Esophagus muscularis mucosa (tissue), 4 donors: ENCODE measurements around the gene ACTA1. TPM values are rescaled to one million over a fixed set of nuclear protein-coding genes. Genes with fewer than 3 reads are reported as not detected.

Experiments
- DNase-seq: peaks from one replicate; pipeline ENCODE4 v3.0.0-alpha.2; 2017; ENCODE audit errors: extremely low spot score
- H3K27ac ChIP-seq, 4 donors: fragments of 200-600 bp; sonication (generic); replicated peaks in 1 of 4; 1 replicate in 3 of 4; 2 replicates in 1 of 4; pipeline ENCODE4 v1.5.1; 2016 to 2019; ENCODE audit warnings: mild to moderate bottlenecking in 1 of 4
- H3K27me3 ChIP-seq, 4 donors: fragments of 200-600 bp; sonication (generic); one replicate each; pipeline versions ENCODE4 v1.5.1 to v1.6.0; 2016 to 2019
- H3K36me3 ChIP-seq, 4 donors: fragments of 200-600 bp; sonication (generic); one replicate each; pipeline ENCODE4 v1.5.1; 2016 to 2019
- H3K4me1 ChIP-seq, 4 donors: fragments of 200-600 bp; sonication (generic); one replicate each; pipeline ENCODE4 v1.5.1; 2016 to 2019
- H3K4me3 ChIP-seq, 4 donors: fragments of 200-600 bp; sonication (generic); 1 replicate in 2 of 4; 2 replicates in 2 of 4; pipeline ENCODE4 v1.5.1; 2016 to 2019; ENCODE audit warnings: mild to moderate bottlenecking in 4 of 4, moderate library complexity in 1 of 4
- H3K9me3 ChIP-seq, 4 donors: fragments of 200-600 bp; sonication (generic); 1 replicate in 3 of 4; 2 replicates in 1 of 4; pipeline ENCODE4 v1.5.1; 2016 to 2019
- EP300 ChIP-seq: sonication (generic); formaldehyde crosslinking; IDR thresholded peaks from one replicate; pipeline ENCODE4 v1.6.1; 2017; ENCODE audit warnings: antibody characterized with exemption
- POLR2A ChIP-seq: fragments of 450-650 bp; IDR thresholded peaks from one replicate; pipeline ENCODE4 v1.6.1; 2017; ENCODE audit warnings: antibody characterized with exemption, moderate library complexity, mild to moderate bottlenecking, low read depth
- POLR2AphosphoS5 ChIP-seq, 2 donors: sonication (generic); formaldehyde crosslinking; IDR thresholded peaks; one replicate each; pipeline ENCODE4 v1.6.1; 2017; ENCODE audit warnings: antibody characterized with exemption in 2 of 2
- WGBS: methylation state at CpG from one replicate; pipeline ENCODE4 v1.1.5; 2018; 5-methylcytosine and 5-hydroxymethylcytosine counted together
- intact Hi-C: fragments of 100-400 bp; cut with DNase I; formaldehyde crosslinking; loops from one replicate; pipeline ENCODE4 v1.15.1; 2023
- total RNA-seq, 4 donors: library from RNA; depleted of rRNA; stranded (reverse); fragments of >200 nt; gene quantifications; one replicate each; pipeline versions ENCODE4 v1.1.0 to v1.2.1, GENCODE V29; 2016
- TF ChIP-seq, protein P1 (sequence below), 3 experiments: fragments of 200-600 bp in 2 of 3; fragments of 450-650 bp in 1 of 3; sonication (generic) in 2 of 3; IDR thresholded peaks; one replicate each; pipeline ENCODE4 v1.5.1; 2017 to 2019; ENCODE audit warnings: antibody characterized with exemption in 3 of 3, mild to moderate bottlenecking in 2 of 3, moderate library complexity in 1 of 3

Gene ACTA1
- total RNA-seq, 4 donors from 2014 or later: 0.29 to 0.58 (median 0.42) TPM; not detected in 1

DNA sequence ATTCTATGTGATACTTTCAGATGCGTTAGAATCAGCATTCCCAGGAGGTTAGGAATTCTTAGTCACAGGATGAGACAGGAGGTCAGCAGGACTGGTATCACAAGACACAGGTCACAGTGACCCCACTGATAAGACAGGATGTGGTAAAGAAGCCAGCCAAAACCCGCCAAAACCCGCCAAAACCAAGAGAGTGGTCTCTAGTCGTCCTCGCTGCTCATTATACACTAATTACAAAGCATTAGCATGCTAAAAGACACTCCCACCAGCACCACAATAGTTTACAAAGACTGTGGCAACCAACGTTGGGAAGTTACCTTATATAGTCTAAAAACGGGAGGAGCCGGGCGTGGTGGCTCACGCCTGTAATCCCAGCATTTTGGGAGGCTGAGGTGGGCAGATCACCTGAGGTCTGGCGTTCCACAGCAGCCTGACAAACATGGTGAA, 13.9 kb upstream of the ACTA1 start:
- Histone ChIP-seq H3K36me3 (peaks cover 35 to 97% (median 66%) of the 10 kb centered on the region in 4 donors), H3K4me3 (no peak overlapping the region), H3K9me3 (no peaks in the 10 kb centered on the region), H3K27me3 (no peaks in the 10 kb centered on the region), H3K4me1 (no peaks in the 10 kb centered on the region), H3K27ac (no peak overlapping the region)
- TF ChIP-seq EP300 (no peak), POLR2AphosphoS5 (IDR thresholded peaks at IDR 0.05) (no peak)
- no peak for DNase-seq
- intact Hi-C loops: no loop called here
- 84% methylated on average over 9 of the region's 11 CpGs for WGBS

DNA sequence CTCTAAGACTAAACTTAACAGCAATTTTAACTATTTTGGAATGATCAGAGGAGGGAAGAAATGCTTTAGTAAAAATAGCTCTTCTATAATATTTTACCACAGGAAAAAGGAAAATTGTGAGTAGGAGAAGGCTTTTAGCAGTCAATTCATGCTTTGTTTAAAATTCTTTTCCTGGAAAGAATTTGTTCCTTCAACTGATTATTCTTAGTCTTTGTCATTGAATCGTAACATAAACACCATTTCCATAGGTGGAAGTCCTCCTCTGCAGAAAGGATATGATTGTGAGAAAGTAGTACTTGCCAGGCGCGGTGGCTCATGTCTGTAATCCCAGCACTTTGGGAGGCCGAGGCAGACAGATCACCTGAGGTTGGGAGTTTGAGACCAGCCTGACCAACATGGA, 11.9 kb upstream of the ACTA1 start:
- intact Hi-C loops: no loop called here
- H3K27ac ChIP-seq: no peak overlapping the region
- H3K4me1 ChIP-seq: peaks cover 0 to under 1% (median 0%) of the 10 kb centered on the region in 4 donors
- DNase-seq: no peak
- no peaks in the 10 kb centered on the region for H3K9me3 ChIP-seq
- peaks cover 35 to 82% (median 66%) of the 10 kb centered on the region in 4 donors for H3K36me3 ChIP-seq
- TF ChIP-seq, protein P1, sequence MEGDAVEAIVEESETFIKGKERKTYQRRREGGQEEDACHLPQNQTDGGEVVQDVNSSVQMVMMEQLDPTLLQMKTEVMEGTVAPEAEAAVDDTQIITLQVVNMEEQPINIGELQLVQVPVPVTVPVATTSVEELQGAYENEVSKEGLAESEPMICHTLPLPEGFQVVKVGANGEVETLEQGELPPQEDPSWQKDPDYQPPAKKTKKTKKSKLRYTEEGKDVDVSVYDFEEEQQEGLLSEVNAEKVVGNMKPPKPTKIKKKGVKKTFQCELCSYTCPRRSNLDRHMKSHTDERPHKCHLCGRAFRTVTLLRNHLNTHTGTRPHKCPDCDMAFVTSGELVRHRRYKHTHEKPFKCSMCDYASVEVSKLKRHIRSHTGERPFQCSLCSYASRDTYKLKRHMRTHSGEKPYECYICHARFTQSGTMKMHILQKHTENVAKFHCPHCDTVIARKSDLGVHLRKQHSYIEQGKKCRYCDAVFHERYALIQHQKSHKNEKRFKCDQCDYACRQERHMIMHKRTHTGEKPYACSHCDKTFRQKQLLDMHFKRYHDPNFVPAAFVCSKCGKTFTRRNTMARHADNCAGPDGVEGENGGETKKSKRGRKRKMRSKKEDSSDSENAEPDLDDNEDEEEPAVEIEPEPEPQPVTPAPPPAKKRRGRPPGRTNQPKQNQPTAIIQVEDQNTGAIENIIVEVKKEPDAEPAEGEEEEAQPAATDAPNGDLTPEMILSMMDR (IDR thresholded peaks at IDR 0.05): no peak
- TF ChIP-seq EP300: no peak
- TF ChIP-seq POLR2A: no peak
- TF ChIP-seq POLR2AphosphoS5 (IDR thresholded peaks at IDR 0.05): no peak
- 93% methylated on average over 4 of the region's 4 CpGs for WGBS
- H3K27me3 ChIP-seq: no peaks in the 10 kb centered on the region
- no peak overlapping the region for H3K4me3 ChIP-seq

DNA sequence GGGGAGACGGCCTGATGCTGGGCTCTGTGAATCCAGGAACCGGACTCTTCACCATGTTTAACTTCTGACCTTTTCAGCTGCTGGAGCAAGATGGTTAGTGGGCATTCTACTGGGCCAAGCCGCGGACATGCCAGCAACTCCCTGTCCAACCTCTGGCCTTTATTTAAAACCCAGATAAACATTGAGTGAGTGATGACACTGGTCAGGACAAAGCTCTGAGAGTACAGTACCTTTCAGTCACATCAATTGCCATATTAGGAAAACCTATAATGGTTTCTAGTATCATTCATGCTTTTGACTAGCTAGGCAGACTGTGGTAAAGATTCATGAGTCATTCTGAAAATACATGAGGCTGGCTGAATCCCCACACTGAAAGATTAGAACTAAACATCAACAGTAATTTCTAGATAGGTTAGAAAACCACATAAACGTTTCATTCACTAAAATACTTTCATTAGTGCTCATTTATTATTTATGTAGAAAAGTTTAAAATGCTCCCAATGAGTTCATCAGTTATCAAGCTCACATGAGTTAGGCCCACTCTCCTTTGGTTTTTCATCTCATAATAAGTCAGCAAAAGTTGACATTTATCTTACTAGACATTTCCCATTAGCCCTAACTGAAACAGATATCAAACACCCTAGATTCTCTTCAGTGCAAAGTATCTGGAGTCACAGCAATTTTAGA, 7.1 kb upstream of the ACTA1 start:
- peaks cover 21 to 50% (median 49%) of the 10 kb centered on the region in 4 donors for H3K36me3 ChIP-seq
- no peaks in the 10 kb centered on the region for H3K9me3 ChIP-seq
- no peaks in the 10 kb centered on the region for H3K27me3 ChIP-seq
- H3K27ac ChIP-seq: no peak overlapping the region
- H3K4me1 ChIP-seq: peaks cover 0 to 4% (median 0%) of the 10 kb centered on the region in 4 donors
- TF ChIP-seq POLR2A (no peak), EP300 (no peak), POLR2AphosphoS5 (IDR thresholded peaks at IDR 0.05) (no peak)
- TF ChIP-seq, protein P1 (IDR thresholded peaks at IDR 0.05): no peak
- WGBS: 61% methylated on average over 5 of the region's 5 CpGs
- DNase-seq: no peak
- intact Hi-C loops: no loop called here
- no peak overlapping the region for H3K4me3 ChIP-seq

DNA sequence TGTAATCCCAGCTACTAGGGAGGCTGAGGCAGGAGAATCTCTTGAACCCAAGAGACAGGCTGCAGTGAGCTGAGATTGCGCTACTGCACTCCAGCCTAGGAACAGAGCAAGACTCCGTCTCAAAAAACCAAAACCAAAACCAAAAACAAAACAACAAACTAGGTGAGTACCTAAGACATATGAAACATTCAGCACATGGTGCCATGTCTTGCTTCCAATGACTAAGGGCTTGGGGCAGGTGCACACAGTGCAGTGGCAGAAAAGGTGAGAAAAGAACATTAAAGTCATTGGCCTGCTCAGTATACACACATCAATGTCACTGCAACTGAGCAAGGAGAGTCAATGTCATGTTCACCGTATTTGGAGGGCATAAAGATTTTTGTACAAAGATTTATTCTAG, 4.1 kb upstream of the ACTA1 start:
- DNase-seq: no peak
- no peak overlapping the region for H3K27ac ChIP-seq
- H3K4me1 ChIP-seq: peaks cover 12 to 22% (median 21%) of the 10 kb centered on the region in 4 donors
- H3K27me3 ChIP-seq: peaks cover 0 to 28% (median 22%) of the 10 kb centered on the region in 4 donors
- TF ChIP-seq EP300 (no peak), POLR2A (no peak), POLR2AphosphoS5 (IDR thresholded peaks at IDR 0.05) (no peak)
- TF ChIP-seq, protein P1 (IDR thresholded peaks at IDR 0.05): no peak
- WGBS: 100% methylated on average over 3 of the region's 3 CpGs
- peaks cover 8 to 26% (median 21%) of the 10 kb centered on the region in 4 donors for H3K36me3 ChIP-seq
- intact Hi-C loops: no loop called here
- H3K9me3 ChIP-seq: no peaks in the 10 kb centered on the region
- H3K4me3 ChIP-seq: no peak overlapping the region

DNA sequence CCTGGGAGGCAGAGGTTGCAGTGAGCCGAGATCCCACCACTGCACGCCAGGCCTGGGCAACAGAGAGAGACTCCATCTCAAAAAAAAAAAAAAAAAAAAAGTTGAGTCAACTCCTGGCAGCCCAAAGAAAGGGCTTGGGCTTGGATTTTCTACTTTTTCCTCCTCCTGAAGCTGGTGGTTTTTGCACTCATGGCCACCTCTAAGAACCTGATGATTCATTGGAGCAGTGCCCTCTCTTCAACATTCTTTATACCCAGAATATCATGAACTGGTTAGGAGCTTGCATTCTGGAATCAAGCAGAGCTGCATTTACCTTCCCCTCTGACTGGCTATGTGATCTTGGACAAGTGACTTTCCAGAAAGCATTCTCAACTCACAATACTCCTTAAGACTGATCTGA, 3.5 kb upstream of the ACTA1 start:
- 100% methylated on average over 2 of the region's 2 CpGs for WGBS
- intact Hi-C loops: no loop called here
- Histone ChIP-seq H3K36me3 (peaks cover 8 to 21% (median 17%) of the 10 kb centered on the region in 4 donors), H3K4me3 (no peak overlapping the region), H3K9me3 (no peaks in the 10 kb centered on the region), H3K27me3 (peaks cover 3 to 34% (median 28%) of the 10 kb centered on the region in 4 donors), H3K27ac (no peak overlapping the region), H3K4me1 (peaks cover 14 to 27% (median 26%) of the 10 kb centered on the region in 4 donors)
- DNase-seq: no peak
- TF ChIP-seq EP300 (no peak), POLR2A (no peak), POLR2AphosphoS5 (IDR thresholded peaks at IDR 0.05) (no peak)
- TF ChIP-seq, protein P1 (IDR thresholded peaks at IDR 0.05): no peak
